Retina (tissue), 1 donor: Measurements from ENCODE around the gene CBFA2T3.

Experiments used
- DNase-seq: peaks from one replicate; pipeline ENCODE4 v3.0.0-alpha.2; 2016

Gene CBFA2T3

DNA sequence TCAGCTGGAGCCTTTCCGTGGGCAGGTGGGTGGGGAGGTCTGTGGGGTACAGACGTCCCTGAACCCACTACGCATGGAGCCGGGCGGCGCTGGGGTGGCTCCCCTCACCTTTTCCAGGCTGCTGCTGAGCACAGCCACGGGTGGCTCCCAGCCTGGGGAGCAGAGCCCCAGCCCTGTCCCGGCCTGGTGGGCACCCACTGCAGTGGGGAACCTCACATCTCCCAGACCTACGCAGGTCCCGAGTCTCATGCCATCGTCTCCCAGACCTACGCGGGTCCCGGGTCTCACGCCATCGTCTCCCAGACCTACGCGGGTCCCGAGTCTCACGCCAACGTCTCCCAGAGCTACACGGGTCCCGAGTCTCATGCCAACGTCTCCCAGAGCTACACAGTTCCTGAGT, 148.3 kb downstream of the CBFA2T3 start:
- DNase-seq, result no peak

DNA sequence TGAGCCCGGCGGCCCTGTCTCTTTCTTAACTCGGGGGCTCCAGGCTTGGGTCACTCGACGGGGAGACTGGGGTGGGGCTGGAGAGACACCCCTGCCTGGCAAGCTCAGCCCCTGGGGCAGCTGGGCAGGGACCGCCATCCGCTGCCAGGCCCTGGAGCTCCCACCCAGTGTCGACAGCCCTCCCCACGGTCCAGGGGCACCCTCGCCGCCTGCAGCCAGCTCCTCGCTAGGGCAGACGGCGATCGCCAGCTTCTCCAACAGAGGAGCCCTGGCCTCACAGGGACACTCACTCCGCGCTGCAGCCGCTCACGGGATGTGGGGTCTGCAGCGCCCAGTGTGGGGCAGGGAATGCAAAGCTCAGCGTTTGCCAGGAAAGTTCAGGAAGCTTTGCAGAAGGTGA, 149.3 kb downstream of the CBFA2T3 start:
- DNase-seq, result no peak

DNA sequence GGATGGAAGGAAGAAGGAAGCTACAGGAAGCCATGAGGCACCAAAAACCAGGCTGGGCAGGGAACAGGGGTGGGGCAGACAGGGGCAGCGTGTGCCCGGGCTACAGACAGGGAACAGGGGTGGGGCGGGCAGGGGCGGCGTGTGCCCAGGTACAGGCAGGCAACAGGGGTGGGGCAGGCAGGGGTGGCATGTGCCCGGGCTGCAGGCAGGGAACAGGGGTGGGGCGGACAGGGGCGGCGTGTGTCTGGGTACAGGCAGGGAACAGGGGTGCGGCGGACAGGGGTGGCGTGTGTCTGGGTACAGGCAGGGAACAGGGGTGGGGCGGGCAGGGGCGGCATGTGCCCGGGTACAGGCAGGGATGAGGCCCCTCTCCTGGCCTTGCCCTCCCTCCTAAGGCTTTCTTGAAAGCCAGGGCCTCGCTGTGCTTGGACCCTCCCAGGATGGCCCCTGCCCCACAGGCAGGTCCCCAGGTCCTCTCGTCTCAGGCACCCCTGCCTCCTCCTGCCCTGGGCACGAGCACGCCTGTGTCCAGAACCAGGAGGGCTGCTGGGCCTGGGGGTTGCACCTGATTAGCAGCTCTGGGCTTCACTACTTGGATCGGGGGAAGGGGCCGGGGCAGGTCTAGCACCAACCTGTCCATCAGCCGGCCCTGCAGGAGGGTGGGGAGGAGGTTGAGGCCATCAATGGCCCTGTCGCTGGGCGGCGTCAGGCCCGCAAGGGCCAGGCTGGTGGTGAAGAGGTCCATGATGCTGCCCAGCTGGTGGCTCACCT, 150.8 kb downstream of the CBFA2T3 start:
- no peak for DNase-seq

DNA sequence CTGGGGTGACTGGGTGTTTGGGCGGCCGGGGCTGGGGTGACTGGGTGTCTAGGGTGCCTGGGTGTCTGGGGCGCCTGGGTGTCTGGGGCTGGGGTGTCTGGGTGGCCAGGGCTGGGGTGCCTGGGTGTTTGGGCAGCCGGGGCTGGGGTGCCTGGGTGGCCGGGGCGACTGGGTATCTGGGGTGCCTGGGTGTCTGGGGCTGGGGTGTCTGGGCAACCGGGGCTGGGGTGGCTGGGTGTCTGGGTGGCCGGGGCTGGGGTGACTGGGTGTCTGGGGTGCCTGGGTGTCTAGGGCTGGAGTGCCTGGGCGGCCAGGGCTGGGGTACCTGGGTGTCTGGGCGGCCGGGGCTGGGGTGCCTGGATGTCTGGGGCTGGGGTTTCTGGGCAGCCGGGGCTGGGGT, 151.9 kb downstream of the CBFA2T3 start:
- no peak for DNase-seq
